GM21526 (cell line): ENCODE data around the gene PLSCR1.

ENCODE experiments used
- ATAC-seq: cut with Tn5 transposase; IDR thresholded peaks from one replicate; pipeline ENCODE4 v1.9.1; 2021; ENCODE audit warnings: moderate library complexity; ENCODE audit not compliant: unreplicated experiment, low FRiP score

PLSCR1 gene

GRCh38 chr3:146544002-146544928 is at the start of gene PLSCR1:
Gene PLSCR1, minus strand, starts transcription at chr3:146544607. Its CDS starts 8,055 bp downstream, at chr3:146536552.
- peak; percentile 96 for ATAC-seq

- ATAC-seq, result no peak
These were observed 49.4 kb upstream of the PLSCR1 start for GRCh38 chr3:146593776-146594175.

- no peak for ATAC-seq
These were observed 46.1 kb upstream of the PLSCR1 start for GRCh38 chr3:146590521-146590920.

GRCh38 chr3:146589899-146590508 is 45.6 kb upstream of the PLSCR1 start:
- ATAC-seq, result peak; percentile 68

- no peak for ATAC-seq
These were observed 40.7 kb upstream of the PLSCR1 start for GRCh38 chr3:146585156-146585555.

- ATAC-seq, result no peak
These were observed 37.6 kb upstream of the PLSCR1 start for GRCh38 chr3:146581951-146582467.

- ATAC-seq, result no peak
These were observed 36.7 kb upstream of the PLSCR1 start for GRCh38 chr3:146581080-146581601.

GRCh38 chr3:146577662-146578061 is 33.3 kb upstream of the PLSCR1 start:
- ATAC-seq, result peak; percentile 51

GRCh38 chr3:146575636-146576035 is 31.2 kb upstream of the PLSCR1 start:
- no peak for ATAC-seq

GRCh38 chr3:146574173-146574572 is 29.8 kb upstream of the PLSCR1 start:
- no peak for ATAC-seq

GRCh38 chr3:146569314-146569713 is 24.9 kb upstream of the PLSCR1 start:
- ATAC-seq, result no peak

- no peak for ATAC-seq
These were observed 21.7 kb upstream of the PLSCR1 start for GRCh38 chr3:146566138-146566537.

GRCh38 chr3:146561879-146562278 is 17.5 kb upstream of the PLSCR1 start:
- ATAC-seq, result no peak

- no peak for ATAC-seq
These were observed 17.1 kb upstream of the PLSCR1 start for GRCh38 chr3:146561463-146561862.

- ATAC-seq, result no peak
These were observed 16.3 kb upstream of the PLSCR1 start for GRCh38 chr3:146560678-146561077.

GRCh38 chr3:146559388-146559787 is 15.0 kb upstream of the PLSCR1 start:
- ATAC-seq, result no peak

GRCh38 chr3:146558781-146559180 is 14.4 kb upstream of the PLSCR1 start:
- no peak for ATAC-seq

GRCh38 chr3:146557745-146558144 is 13.3 kb upstream of the PLSCR1 start:
- ATAC-seq, result no peak

- ATAC-seq, result no peak
These were observed 10.9 kb upstream of the PLSCR1 start for GRCh38 chr3:146555311-146555710.

GRCh38 chr3:146554151-146554760 is 9.8 kb upstream of the PLSCR1 start:
- no peak for ATAC-seq
